ENCODE measurements around the gene TUBGCP4. TPM values are rescaled to one million over a fixed set of nuclear protein-coding genes. Genes with fewer than 3 reads are reported as not detected.

TUBGCP4 gene
- total and polyA plus RNA-seq, 12 donors = 5.3 to 23.3 (median 12.9) TPM

GRCh38 chr15:43352693-43353382 lies 18.1 kb upstream of the TUBGCP4 start:
- peaks cover 0 to 29% of the 10 kb centered on the region in 2 donors for H3K36me3 ChIP-seq (replicated peaks in 1 of 2)
- no peak for DNase-seq
- intact Hi-C loops (cut with DNase I) = no loop called here
- H3K27ac ChIP-seq = no peak overlapping the region
- no peak overlapping the region for H3K4me3 ChIP-seq
- H3K27me3 ChIP-seq = no peaks in the 10 kb centered on the region
- H3K9me3 ChIP-seq (replicated peaks in 1 of 3) = no peaks in the 10 kb centered on the region
- TF ChIP-seq CTCF (IDR thresholded peaks at IDR 0.05) (no peak), POLR2A (IDR thresholded peaks at IDR 0.05) (no peak)
- WGBS, 4 donors = 85 to 91% (median 87%) methylated on average over 2 of the region's 2 CpGs
- H3K4me1 ChIP-seq (replicated peaks in 1 of 2) = no peaks in the 10 kb centered on the region

GRCh38 chr15:43360821-43361220 lies 10.1 kb upstream of the TUBGCP4 start:
- Histone ChIP-seq H3K4me1 (replicated peaks in 1 of 2) (peaks cover 0 to 4% of the 10 kb centered on the region in 2 donors), H3K4me3 (no peak overlapping the region), H3K27ac (no peak overlapping the region), H3K27me3 (no peaks in the 10 kb centered on the region), H3K9me3 (replicated peaks in 1 of 3) (peaks cover 4 to 31% (median 17%) of the 10 kb centered on the region in 3 donors), H3K36me3 (replicated peaks in 1 of 2) (peaks cover 0 to 33% of the 10 kb centered on the region in 2 donors)
- DNase-seq = no peak
- WGBS, 4 donors = 86 to 96% (median 95%) methylated on average over 4 of the region's 4 CpGs
- TF ChIP-seq CTCF (IDR thresholded peaks at IDR 0.05) = no peak
- no peak for TF ChIP-seq POLR2A (IDR thresholded peaks at IDR 0.05)
- intact Hi-C loops (cut with DNase I) = no loop called here

DNA sequence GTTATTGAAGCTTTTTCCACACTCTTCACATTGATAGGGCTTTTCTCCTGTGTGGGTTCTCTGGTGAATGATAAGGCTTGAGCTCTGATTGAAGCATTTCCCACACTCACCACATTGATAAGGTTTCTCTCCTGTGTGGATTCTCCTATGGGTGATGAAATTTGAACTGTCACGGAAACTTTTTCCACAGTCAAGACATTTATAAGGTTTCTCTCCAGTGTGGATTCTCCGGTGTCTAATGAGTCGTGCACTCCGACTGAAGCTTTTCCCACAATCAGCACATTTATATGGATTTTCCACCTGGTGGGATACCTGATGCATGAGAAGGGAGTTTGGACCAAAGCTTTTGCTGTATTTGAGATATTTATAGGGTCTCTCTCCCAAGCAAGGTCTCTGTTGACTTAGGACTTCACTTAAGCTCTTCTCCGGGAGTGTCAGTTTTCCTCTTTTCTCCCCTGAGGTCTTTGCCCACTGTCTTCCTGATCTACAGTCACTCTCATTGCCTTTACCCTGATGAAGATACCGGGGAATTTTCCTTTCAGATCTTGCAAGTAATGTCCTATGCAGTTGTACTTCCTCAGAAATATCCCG lies 9.5 kb upstream of the TUBGCP4 start:
- 96 to 100% (median 97%) methylated on average over 7 of the region's 7 CpGs for WGBS, 4 donors
- Histone ChIP-seq H3K9me3 (replicated peaks in 1 of 3) (peaks cover 4 to 31% (median 17%) of the 10 kb centered on the region in 3 donors), H3K27me3 (no peaks in the 10 kb centered on the region), H3K27ac (no peak overlapping the region), H3K4me3 (no peak overlapping the region), H3K4me1 (replicated peaks in 1 of 2) (peaks cover 0 to 4% of the 10 kb centered on the region in 2 donors), H3K36me3 (replicated peaks in 1 of 2) (peaks cover 0 to 37% of the 10 kb centered on the region in 2 donors)
- TF ChIP-seq CTCF (IDR thresholded peaks at IDR 0.05) = no peak
- TF ChIP-seq POLR2A (IDR thresholded peaks at IDR 0.05) = no peak
- intact Hi-C loops (cut with DNase I) = no loop called here
- DNase-seq = no peak

GRCh38 chr15:43370310-43370974 lies 459 bp upstream of the TUBGCP4 start:
- Histone ChIP-seq H3K27me3 (no peaks in the 10 kb centered on the region), H3K4me3 (peak overlapping the region; percentile 26 to 97 (median 70)), H3K36me3 (replicated peaks in 1 of 2) (peaks cover 0 to 12% of the 10 kb centered on the region in 2 donors), H3K27ac (peak overlapping the region in 3 of 5 donors; percentile 23 to 79 (median 52)), H3K9me3 (replicated peaks in 1 of 3) (no peaks in the 10 kb centered on the region), H3K4me1 (replicated peaks in 1 of 2) (peaks cover 4 to 22% of the 10 kb centered on the region in 2 donors)
- DNase-seq = peak in 5 of 7 donors; percentile 9 to 40 (median 20)
- 3 to 16% (median 9%) methylated on average over 5 to 45 of the region's 45 CpGs for WGBS, 4 donors
- intact Hi-C loops (cut with DNase I) = no loop called here
- TF ChIP-seq POLR2A (IDR thresholded peaks at IDR 0.05) (no peak), CTCF (IDR thresholded peaks at IDR 0.05) (no peak)
